Measurements from ENCODE around the gene PNPLA1.

The PNPLA1 gene

GRCh38 chr6:36266913-36267644, 2.8 kb upstream of the PNPLA1 start:
- no peak overlapping the region for H3K27ac ChIP-seq
- no peak for TF ChIP-seq CTCF (IDR thresholded peaks at IDR 0.05)

- H3K27ac ChIP-seq = no peak overlapping the region
- no peak for TF ChIP-seq ZFX (IDR thresholded peaks at IDR 0.05; ENCODE audit: borderline replicate concordance)
- no peak for TF ChIP-seq CTCF (IDR thresholded peaks at IDR 0.05)
Measured at GRCh38 chr6:36267731-36268477, 2.0 kb upstream of the PNPLA1 start.

DNA sequence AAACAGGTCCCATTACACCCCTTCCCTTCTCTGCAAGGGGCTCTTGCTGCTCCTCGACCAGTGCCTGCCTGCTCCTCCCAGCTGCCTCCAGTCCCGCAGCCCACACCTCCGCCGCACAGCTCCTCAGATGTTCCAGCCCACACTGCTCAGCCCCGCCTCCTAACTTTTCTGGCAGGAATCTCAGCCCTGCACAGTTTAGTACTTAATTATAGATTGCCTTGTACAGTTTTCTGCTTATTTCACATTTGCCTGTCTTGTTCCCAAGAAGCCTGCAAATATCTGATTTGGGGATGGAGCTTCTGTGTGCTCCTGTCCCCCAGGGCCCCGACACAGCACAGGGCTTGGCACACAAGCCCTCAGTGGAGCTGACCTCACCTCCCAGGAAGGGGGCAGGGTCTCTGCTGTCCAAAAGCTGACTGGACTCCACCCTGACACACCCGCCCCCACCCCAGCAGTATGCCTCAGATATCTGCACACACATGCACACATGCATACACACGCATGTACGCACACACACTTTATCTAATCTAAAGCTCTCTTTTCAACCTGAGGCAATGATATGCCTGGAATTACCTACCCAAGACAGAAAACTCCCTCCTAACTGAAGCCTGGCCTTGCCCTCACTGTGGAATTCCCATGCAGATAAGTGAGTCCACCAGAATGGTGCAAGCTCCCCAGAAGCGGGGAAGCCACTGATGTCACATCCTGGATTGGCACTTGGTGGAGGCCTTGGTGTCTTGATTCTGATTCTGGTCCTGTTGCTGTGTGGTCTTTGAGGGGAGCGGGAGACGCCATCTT, 1.2 kb upstream of the PNPLA1 start:
- TF ChIP-seq ZFX (IDR thresholded peaks at IDR 0.05; ENCODE audit: borderline replicate concordance) (no peak), CTCF (IDR thresholded peaks at IDR 0.05) (no peak)
- H3K27ac ChIP-seq = no peak overlapping the region

DNA sequence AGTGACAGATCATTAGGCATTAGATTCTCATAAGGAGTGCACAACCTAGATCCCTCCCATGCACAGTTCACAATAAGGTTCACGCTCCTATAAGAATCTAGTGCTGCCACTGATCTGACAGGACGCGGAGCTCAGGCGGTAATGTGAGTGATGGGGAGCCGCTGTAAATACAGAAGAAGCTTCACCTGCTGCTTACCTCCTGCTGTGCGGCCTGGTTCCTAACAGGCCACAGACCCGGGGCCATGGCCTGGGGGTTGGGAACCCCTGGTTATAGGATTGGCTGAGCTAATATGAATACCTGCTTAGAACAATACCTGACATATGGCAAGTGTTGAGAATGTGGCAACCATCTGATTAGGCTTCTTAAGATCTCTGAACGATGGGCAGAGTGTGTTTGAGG, 2.4 kb downstream of the PNPLA1 start:
- no peak overlapping the region for H3K27ac ChIP-seq

GRCh38 chr6:36273067-36273466, 3.2 kb downstream of the PNPLA1 start:
- TF ChIP-seq CTCF (IDR thresholded peaks at IDR 0.05) (no peak), ZFX (IDR thresholded peaks at IDR 0.05; ENCODE audit: borderline replicate concordance) (no peak)
- no peak overlapping the region for H3K27ac ChIP-seq

More for the DNA sequence above, 2.4 kb downstream of the PNPLA1 start:
- TF ChIP-seq ZFX (IDR thresholded peaks at IDR 0.05; ENCODE audit: borderline replicate concordance) = no peak
- no peak for TF ChIP-seq CTCF (IDR thresholded peaks at IDR 0.05)

- H3K27ac ChIP-seq = no peak overlapping the region
- no peak for TF ChIP-seq ZFX (IDR thresholded peaks at IDR 0.05; ENCODE audit: borderline replicate concordance)
- TF ChIP-seq CTCF (IDR thresholded peaks at IDR 0.05) = no peak
Measured at GRCh38 chr6:36273802-36274514, 4.1 kb downstream of the PNPLA1 start.

Measured in 22Rv1 (cell line).